MM.1S (cell line): Measurements from ENCODE around the gene CGB7.
"Not testable (repeated sequence)": the region's sequence is repeated elsewhere in the genome, so short reads cannot be mapped to it uniquely, and the experiment has no call there.

ENCODE experiments used
- CTCF ChIP-seq: fragments of 300-600 bp; sonication (generic); IDR thresholded peaks from 2 replicates; pipeline ENCODE4 v1.5.1; 2016; ENCODE audit warnings: antibody characterized with exemption, low read length, mixed read lengths
- EZH2 ChIP-seq: fragments of 300-600 bp; sonication (generic); optimal IDR thresholded peaks from 2 replicates; pipeline ENCODE3; 2017; ENCODE audit warnings: low read depth, mild to moderate bottlenecking, antibody characterized with exemption, low read length, mixed read lengths
- EZH2phosphoT487 ChIP-seq: fragments of 300-600 bp; sonication (generic); IDR thresholded peaks from 2 replicates; pipeline ENCODE4 v1.6.1; 2018; ENCODE audit warnings: antibody characterized with exemption, low read length

- not testable (repeated sequence) for TF ChIP-seq CTCF, EZH2phosphoT487, EZH2
These were observed 500 bp downstream of the CGB7 start for GRCh38 chr19:49056902-49057596.
